GM21390 (cell line): ENCODE data around the gene THSD4.

Experiments
- ATAC-seq: cut with Tn5 transposase; IDR thresholded peaks from one replicate; pipeline ENCODE4 v1.9.1; 2021; ENCODE audit not compliant: unreplicated experiment

Gene THSD4

GRCh38 chr15:71444032-71444810 is 328.9 kb downstream of the THSD4 start:
- ATAC-seq, result no peak

GRCh38 chr15:71444866-71445590 is 329.8 kb downstream of the THSD4 start:
- ATAC-seq, result no peak

- ATAC-seq, result no peak
Measured at GRCh38 chr15:71447328-71448250, 332.3 kb downstream of the THSD4 start.

GRCh38 chr15:71448688-71449114 is 333.4 kb downstream of the THSD4 start:
- no peak for ATAC-seq

- no peak for ATAC-seq
Measured at GRCh38 chr15:71449363-71449762, 334.1 kb downstream of the THSD4 start.

- no peak for ATAC-seq
Measured at GRCh38 chr15:71449956-71450355, 334.7 kb downstream of the THSD4 start.

GRCh38 chr15:71451130-71451529 is 335.9 kb downstream of the THSD4 start:
- no peak for ATAC-seq

GRCh38 chr15:71452893-71453292 is 337.6 kb downstream of the THSD4 start:
- ATAC-seq, result no peak

GRCh38 chr15:71454462-71454996 is 339.3 kb downstream of the THSD4 start:
- no peak for ATAC-seq

GRCh38 chr15:71455107-71455506 is 339.8 kb downstream of the THSD4 start:
- ATAC-seq, result no peak

- ATAC-seq, result no peak
Measured at GRCh38 chr15:71455878-71456277, 340.6 kb downstream of the THSD4 start.

GRCh38 chr15:71456362-71456761 is 341.1 kb downstream of the THSD4 start:
- ATAC-seq, result no peak

- ATAC-seq, result no peak
Measured at GRCh38 chr15:71456811-71457210, 341.5 kb downstream of the THSD4 start.

GRCh38 chr15:71458089-71458660 is 342.9 kb downstream of the THSD4 start:
- ATAC-seq, result no peak

- ATAC-seq, result no peak
Measured at GRCh38 chr15:71461748-71462147, 346.5 kb downstream of the THSD4 start.

GRCh38 chr15:71462638-71463037 is 347.4 kb downstream of the THSD4 start:
- no peak for ATAC-seq

GRCh38 chr15:71463156-71463665 is 347.9 kb downstream of the THSD4 start:
- ATAC-seq, result no peak

- ATAC-seq, result no peak
Measured at GRCh38 chr15:71465131-71465955, 350.1 kb downstream of the THSD4 start.

- no peak for ATAC-seq
Measured at GRCh38 chr15:71468715-71469114, 353.4 kb downstream of the THSD4 start.

- ATAC-seq, result no peak
Measured at GRCh38 chr15:71469413-71469812, 354.1 kb downstream of the THSD4 start.
